Tibial nerve (tissue), 4 donors: ENCODE results near the gene DIABLO. TPM values are rescaled to one million over a fixed set of nuclear protein-coding genes. Genes with fewer than 3 reads are reported as not detected.

Experiments used
- DNase-seq, 2 donors: peaks; one replicate each; pipeline ENCODE4 v3.0.0-alpha.2; 2019; ENCODE audit warnings: low spot score in 2 of 2
- H3K27ac ChIP-seq, 4 donors: fragments of 200-600 bp; sonication (generic) in 3 of 4; one replicate each; pipeline ENCODE4 v1.5.1; 2017 to 2019; ENCODE audit warnings: mild to moderate bottlenecking in 1 of 4
- H3K27me3 ChIP-seq, 2 donors: fragments of 200-600 bp; sonication (generic) in 1 of 2; one replicate each; pipeline versions ENCODE4 v1.5.1 to v1.6.0; 2017 to 2019
- H3K36me3 ChIP-seq, 3 donors: fragments of 200-600 bp; sonication (generic); one replicate each; pipeline ENCODE4 v1.5.1; 2018 to 2019
- H3K4me1 ChIP-seq, 4 donors: fragments of 200-600 bp; sonication (generic) in 3 of 4; one replicate each; pipeline ENCODE4 v1.5.1; 2017 to 2019
- H3K4me3 ChIP-seq, 4 donors: fragments of 200-600 bp; sonication (generic) in 3 of 4; one replicate each; pipeline ENCODE4 v1.5.1; 2017 to 2019; ENCODE audit warnings: mild to moderate bottlenecking in 1 of 4, moderate library complexity in 1 of 4
- H3K9me3 ChIP-seq, 4 donors: fragments of 200-600 bp; sonication (generic) in 3 of 4; one replicate each; pipeline ENCODE4 v1.5.1; 2017 to 2019
- EP300 ChIP-seq, 2 donors: sonication (generic); formaldehyde crosslinking; IDR thresholded peaks; one replicate each; pipeline ENCODE4 v1.6.1; 2017; ENCODE audit warnings: antibody characterized with exemption in 2 of 2, mild to moderate bottlenecking in 1 of 2
- POLR2A ChIP-seq, 2 donors: fragments of 450-650 bp; IDR thresholded peaks; one replicate each; pipeline ENCODE4 v1.6.1; 2017; ENCODE audit warnings: antibody characterized with exemption in 2 of 2, mild to moderate bottlenecking in 2 of 2, moderate library complexity in 2 of 2
- WGBS, 2 donors: methylation state at CpG; one replicate each; pipeline ENCODE4 v1.1.5; 2018; 5-methylcytosine and 5-hydroxymethylcytosine counted together
- total RNA-seq, 4 donors: library from RNA; depleted of rRNA; stranded (reverse); fragments of >200 nt; gene quantifications; one replicate each; pipeline ENCODE4 v1.1.0, GENCODE V29; 2016
- TF ChIP-seq, protein P1 (sequence below), 5 experiments: fragments of 200-600 bp in 3 of 5; fragments of 450-650 bp in 2 of 5; sonication (generic) in 3 of 5; IDR thresholded peaks; one replicate each; pipeline ENCODE4 v1.5.1; 2016 to 2019; ENCODE audit warnings: antibody characterized with exemption in 5 of 5, mild to moderate bottlenecking in 3 of 5, moderate library complexity in 2 of 5

DIABLO gene
- total RNA-seq, 4 donors from 2014 or later, result 40.8 to 52.5 (median 42.5) TPM

DNA sequence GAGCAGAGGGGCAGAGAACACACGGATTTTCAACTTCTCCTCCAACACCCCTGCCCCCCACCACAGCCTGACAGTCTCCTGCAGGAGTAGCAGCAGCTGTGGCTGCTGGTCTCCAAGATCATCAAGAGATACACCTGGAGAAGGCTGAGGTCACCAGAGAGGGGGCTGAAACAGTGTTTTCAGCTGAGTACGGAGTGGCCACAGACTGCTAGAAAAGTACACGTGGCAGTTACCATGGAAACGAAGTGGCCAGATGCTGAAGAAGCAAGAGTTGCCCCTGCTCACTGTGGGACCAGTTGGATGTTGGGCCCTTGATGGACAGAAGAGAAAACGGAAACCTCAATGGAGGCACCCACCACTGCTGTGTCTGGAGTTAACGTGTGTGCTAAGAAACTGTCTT lies 4.9 kb upstream of the DIABLO start:
- Histone ChIP-seq H3K9me3 (no peaks in the 10 kb centered on the region), H3K36me3 (peaks cover 2 to 63% (median 29%) of the 10 kb centered on the region in 3 donors), H3K27me3 (no peaks in the 10 kb centered on the region), H3K27ac (no peak overlapping the region), H3K4me1 (peaks cover 0 to 9% (median 8%) of the 10 kb centered on the region in 4 donors), H3K4me3 (no peak overlapping the region)
- 75 to 77% methylated on average over 6 of the region's 6 CpGs for WGBS, 2 donors
- TF ChIP-seq EP300 (IDR thresholded peaks at IDR 0.05), result no peak
- TF ChIP-seq, protein P1, sequence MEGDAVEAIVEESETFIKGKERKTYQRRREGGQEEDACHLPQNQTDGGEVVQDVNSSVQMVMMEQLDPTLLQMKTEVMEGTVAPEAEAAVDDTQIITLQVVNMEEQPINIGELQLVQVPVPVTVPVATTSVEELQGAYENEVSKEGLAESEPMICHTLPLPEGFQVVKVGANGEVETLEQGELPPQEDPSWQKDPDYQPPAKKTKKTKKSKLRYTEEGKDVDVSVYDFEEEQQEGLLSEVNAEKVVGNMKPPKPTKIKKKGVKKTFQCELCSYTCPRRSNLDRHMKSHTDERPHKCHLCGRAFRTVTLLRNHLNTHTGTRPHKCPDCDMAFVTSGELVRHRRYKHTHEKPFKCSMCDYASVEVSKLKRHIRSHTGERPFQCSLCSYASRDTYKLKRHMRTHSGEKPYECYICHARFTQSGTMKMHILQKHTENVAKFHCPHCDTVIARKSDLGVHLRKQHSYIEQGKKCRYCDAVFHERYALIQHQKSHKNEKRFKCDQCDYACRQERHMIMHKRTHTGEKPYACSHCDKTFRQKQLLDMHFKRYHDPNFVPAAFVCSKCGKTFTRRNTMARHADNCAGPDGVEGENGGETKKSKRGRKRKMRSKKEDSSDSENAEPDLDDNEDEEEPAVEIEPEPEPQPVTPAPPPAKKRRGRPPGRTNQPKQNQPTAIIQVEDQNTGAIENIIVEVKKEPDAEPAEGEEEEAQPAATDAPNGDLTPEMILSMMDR (IDR thresholded peaks at IDR 0.05), result no peak
- TF ChIP-seq POLR2A (IDR thresholded peaks at IDR 0.05), result no peak
- DNase-seq, result no peak

DNA sequence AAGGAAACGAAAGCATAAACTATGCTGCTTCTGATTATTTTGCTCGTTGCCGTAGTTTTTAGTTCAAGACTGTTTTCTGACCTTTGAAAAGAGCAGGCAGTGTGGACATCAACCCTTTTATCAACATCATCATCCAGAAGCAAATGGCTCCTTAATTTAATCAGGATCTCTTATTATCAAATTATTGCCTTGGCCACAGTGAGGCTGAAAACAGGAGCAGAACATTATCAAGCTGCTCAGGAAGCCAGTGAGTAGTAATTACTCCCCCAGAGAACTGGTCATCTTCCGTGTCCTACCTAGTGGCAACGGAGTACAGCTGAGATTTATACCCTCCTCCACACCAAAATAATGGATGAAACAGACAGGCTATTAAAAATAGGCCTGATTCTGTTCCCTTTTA lies 2.2 kb upstream of the DIABLO start:
- no peaks in the 10 kb centered on the region for H3K9me3 ChIP-seq
- no peak overlapping the region for H3K4me3 ChIP-seq
- 90 to 95% methylated on average over 5 of the region's 5 CpGs for WGBS, 2 donors
- peaks cover 0 to 32% (median 21%) of the 10 kb centered on the region in 4 donors for H3K4me1 ChIP-seq
- H3K27me3 ChIP-seq, result no peaks in the 10 kb centered on the region
- TF ChIP-seq, protein P1 (IDR thresholded peaks at IDR 0.05), result no peak
- TF ChIP-seq EP300 (IDR thresholded peaks at IDR 0.05) (no peak), POLR2A (IDR thresholded peaks at IDR 0.05) (no peak)
- no peak for DNase-seq
- H3K27ac ChIP-seq, result no peak overlapping the region
- H3K36me3 ChIP-seq, result peaks cover 2 to 44% (median 10%) of the 10 kb centered on the region in 3 donors

DNA sequence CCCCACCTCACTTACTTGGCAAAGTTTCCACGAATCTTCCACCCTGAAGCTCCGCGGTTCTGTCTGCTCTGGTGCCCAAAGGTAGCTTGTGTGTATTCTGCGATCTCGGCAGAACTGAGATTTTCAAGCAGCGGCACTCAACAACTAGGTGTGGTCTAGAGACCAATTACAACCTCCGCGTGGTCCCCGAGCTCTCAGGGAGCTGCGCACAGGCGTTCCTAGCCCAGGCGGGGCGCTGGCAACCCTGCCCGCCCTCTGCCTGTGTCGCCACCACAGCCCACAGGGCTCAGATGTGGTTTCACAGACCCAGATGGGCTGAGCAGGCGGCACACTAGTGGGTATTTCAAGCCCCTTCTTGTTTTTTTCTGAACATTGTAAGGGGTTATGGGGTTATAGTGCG lies 1.5 kb upstream of the DIABLO start:
- 82 to 89% methylated on average over 17 of the region's 17 CpGs for WGBS, 2 donors
- TF ChIP-seq POLR2A (IDR thresholded peaks at IDR 0.05) (no peak), EP300 (IDR thresholded peaks at IDR 0.05) (no peak)
- TF ChIP-seq, protein P1 (IDR thresholded peaks at IDR 0.05), result no peak
- Histone ChIP-seq H3K36me3 (peaks cover 2 to 44% (median 10%) of the 10 kb centered on the region in 3 donors), H3K27ac (no peak overlapping the region), H3K27me3 (no peaks in the 10 kb centered on the region), H3K4me1 (peaks cover 0 to 35% (median 21%) of the 10 kb centered on the region in 4 donors), H3K9me3 (no peaks in the 10 kb centered on the region), H3K4me3 (no peak overlapping the region)
- DNase-seq, result no peak

DNA sequence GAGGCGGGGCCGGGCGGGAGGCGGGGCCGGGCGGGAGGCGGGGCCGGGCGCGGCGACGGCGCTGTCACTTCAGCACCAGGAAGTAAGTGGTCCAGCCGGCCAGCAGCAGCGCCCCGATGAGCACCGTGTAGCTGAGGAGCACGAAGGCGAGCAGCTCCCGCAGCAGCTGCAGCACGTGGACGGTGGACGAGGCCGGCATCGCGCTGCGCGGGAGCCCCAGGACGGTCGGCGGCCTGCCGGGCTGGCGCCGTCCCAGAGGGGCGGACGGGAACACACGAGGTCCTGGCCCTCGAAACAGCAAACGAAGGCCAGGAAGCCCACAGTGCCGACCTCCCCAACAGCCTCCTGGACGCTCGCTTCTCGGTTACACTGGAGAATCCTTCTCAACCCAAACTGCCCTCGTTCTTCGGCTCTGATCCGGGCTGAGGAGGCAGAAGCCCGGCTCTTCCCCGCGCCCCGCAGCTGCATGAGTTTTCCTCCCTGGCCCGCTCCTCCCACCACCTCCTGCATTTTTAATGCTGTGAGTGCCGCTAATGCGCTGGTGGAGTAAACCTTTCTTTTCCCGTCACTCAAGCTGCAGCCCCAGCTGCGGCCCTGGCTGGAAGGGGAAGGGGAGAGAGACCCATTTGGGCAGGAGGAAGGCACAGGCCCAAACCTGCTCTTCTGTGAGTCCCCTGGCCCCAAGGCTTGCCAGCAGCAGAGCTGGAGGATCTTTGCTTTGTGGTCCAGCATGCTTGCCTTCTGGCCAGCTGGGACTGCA lies 694 bp upstream of the DIABLO start:
- no peaks in the 10 kb centered on the region for H3K27me3 ChIP-seq
- DNase-seq, result no peak
- peaks cover 0 to 35% (median 21%) of the 10 kb centered on the region in 4 donors for H3K4me1 ChIP-seq
- H3K27ac ChIP-seq, result peak overlapping the region in 1 of 4 donors; percentile 99
- 5 to 7% methylated on average over 40 to 46 of the region's 55 CpGs for WGBS, 2 donors
- peaks cover 2 to 44% (median 10%) of the 10 kb centered on the region in 3 donors for H3K36me3 ChIP-seq
- TF ChIP-seq, protein P1 (IDR thresholded peaks at IDR 0.05), result no peak
- no peak for TF ChIP-seq EP300 (IDR thresholded peaks at IDR 0.05)
- no peak for TF ChIP-seq POLR2A (IDR thresholded peaks at IDR 0.05)
- peak overlapping the region; percentile 28 to 94 (median 47) for H3K4me3 ChIP-seq
- H3K9me3 ChIP-seq, result no peaks in the 10 kb centered on the region

DNA sequence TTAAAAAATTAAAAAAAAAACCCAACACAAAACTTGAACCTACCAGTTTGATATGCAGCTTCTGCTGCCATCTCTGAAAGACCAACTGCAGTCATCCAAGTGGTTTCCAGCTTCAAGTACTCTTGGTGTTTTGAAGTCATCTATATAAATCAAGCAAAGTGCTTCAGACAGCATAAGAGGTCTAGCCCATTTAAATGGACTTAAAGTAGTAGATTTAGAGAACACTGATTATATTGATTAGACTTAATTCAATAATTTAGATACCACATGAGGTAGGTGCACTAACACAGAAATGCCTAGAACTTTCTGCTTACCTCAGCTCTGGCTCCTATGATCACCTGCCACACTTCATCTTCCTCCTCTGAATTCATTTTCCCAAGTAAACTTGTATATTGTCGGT lies 9.4 kb downstream of the DIABLO start:
- 95 to 98% methylated on average over 1 of the region's 1 CpG for WGBS, 2 donors
- no peaks in the 10 kb centered on the region for H3K9me3 ChIP-seq
- no peaks in the 10 kb centered on the region for H3K4me1 ChIP-seq
- peaks cover 10 to 100% (median 18%) of the 10 kb centered on the region in 3 donors for H3K36me3 ChIP-seq
- no peak overlapping the region for H3K4me3 ChIP-seq
- no peaks in the 10 kb centered on the region for H3K27me3 ChIP-seq
- no peak for DNase-seq
- TF ChIP-seq, protein P1 (IDR thresholded peaks at IDR 0.05), result no peak
- TF ChIP-seq POLR2A (IDR thresholded peaks at IDR 0.05) (no peak), EP300 (IDR thresholded peaks at IDR 0.05) (no peak)
- H3K27ac ChIP-seq, result no peak overlapping the region
